GM21737 (cell line): ENCODE data around the gene CELF4.

Experiments
- ATAC-seq: cut with Tn5 transposase; IDR thresholded peaks from one replicate; pipeline ENCODE4 v1.9.1; 2021; ENCODE audit warnings: mild to moderate bottlenecking, moderate library complexity; ENCODE audit not compliant: unreplicated experiment

The CELF4 gene

GRCh38 chr18:37299471-37300304, 265.9 kb downstream of the CELF4 start:
- peak; percentile 68 for ATAC-seq

GRCh38 chr18:37298816-37299215, 266.8 kb downstream of the CELF4 start:
- ATAC-seq = no peak

- ATAC-seq = no peak
These were observed 268.5 kb downstream of the CELF4 start for GRCh38 chr18:37297106-37297505.

GRCh38 chr18:37294951-37295350, 270.6 kb downstream of the CELF4 start:
- no peak for ATAC-seq

GRCh38 chr18:37293359-37293758, 272.2 kb downstream of the CELF4 start:
- ATAC-seq = no peak

- no peak for ATAC-seq
These were observed 276.2 kb downstream of the CELF4 start for GRCh38 chr18:37289423-37289822.

GRCh38 chr18:37287601-37288000, 278.0 kb downstream of the CELF4 start:
- no peak for ATAC-seq

- no peak for ATAC-seq
These were observed 278.8 kb downstream of the CELF4 start for GRCh38 chr18:37286801-37287200.

GRCh38 chr18:37285825-37286224, 279.8 kb downstream of the CELF4 start:
- ATAC-seq = no peak

- no peak for ATAC-seq
These were observed 281.3 kb downstream of the CELF4 start for GRCh38 chr18:37284260-37284659.

- ATAC-seq = no peak
These were observed 283.1 kb downstream of the CELF4 start for GRCh38 chr18:37282386-37283037.

GRCh38 chr18:37280701-37281393, 284.8 kb downstream of the CELF4 start:
- ATAC-seq = no peak

- ATAC-seq = no peak
These were observed 287.8 kb downstream of the CELF4 start for GRCh38 chr18:37277804-37278203.

- ATAC-seq = no peak
These were observed 289.3 kb downstream of the CELF4 start for GRCh38 chr18:37276111-37276890.

- ATAC-seq = no peak
These were observed 290.3 kb downstream of the CELF4 start for GRCh38 chr18:37275237-37275741.

- no peak for ATAC-seq
These were observed 291.0 kb downstream of the CELF4 start for GRCh38 chr18:37274309-37275236.

GRCh38 chr18:37272841-37273240, 292.8 kb downstream of the CELF4 start:
- no peak for ATAC-seq

- no peak for ATAC-seq
These were observed 293.4 kb downstream of the CELF4 start for GRCh38 chr18:37272226-37272625.

- ATAC-seq = no peak
These were observed 294.9 kb downstream of the CELF4 start for GRCh38 chr18:37270666-37271052.
